Testis (tissue), 2 donors: ENCODE results near the gene UBE2QL1.

Experiments
- POLR2A ChIP-seq: fragments of 450-650 bp; IDR thresholded peaks from one replicate; pipeline ENCODE4 v1.6.1; 2017; ENCODE audit warnings: antibody characterized with exemption, mild to moderate bottlenecking, moderate library complexity
- TF ChIP-seq, protein P1 (sequence below), 3 experiments: fragments of 450-650 bp in 2 of 3; fragments of 200-600 bp in 1 of 3; sonication (generic) in 1 of 3; IDR thresholded peaks; one replicate each; pipeline ENCODE4 v1.5.1; 2016 to 2019; ENCODE audit warnings: antibody characterized with exemption in 3 of 3, mild to moderate bottlenecking in 2 of 3, moderate library complexity in 1 of 3

DNA sequence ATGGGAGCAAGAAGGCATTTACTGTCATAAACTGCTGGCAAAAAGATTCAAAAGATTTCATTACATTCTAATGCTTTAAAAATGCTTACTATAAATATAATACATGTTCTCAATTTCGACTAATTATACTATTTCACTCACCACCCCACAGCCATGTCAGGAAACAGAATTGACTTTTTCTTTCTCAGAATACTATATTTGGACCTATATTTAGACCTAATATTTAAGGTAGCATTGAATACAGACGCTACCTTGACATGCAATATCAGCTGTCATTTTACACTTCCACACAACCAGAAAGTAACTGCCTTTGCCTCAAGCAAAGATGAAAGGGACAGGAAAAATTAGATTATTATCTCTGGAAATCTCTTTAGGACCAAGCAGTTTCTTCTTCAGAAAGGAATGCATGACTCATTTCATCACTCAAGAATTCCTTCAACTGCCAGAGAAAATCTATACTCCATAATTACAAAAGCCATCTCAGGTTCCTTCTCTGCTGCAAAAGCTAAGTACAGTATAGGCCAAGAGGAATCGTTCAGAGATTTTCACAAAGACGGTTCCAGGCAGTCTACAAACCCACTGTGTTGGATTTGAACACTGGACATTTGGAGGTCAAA lies 11.8 kb upstream of the UBE2QL1 start:
- TF ChIP-seq, protein P1, sequence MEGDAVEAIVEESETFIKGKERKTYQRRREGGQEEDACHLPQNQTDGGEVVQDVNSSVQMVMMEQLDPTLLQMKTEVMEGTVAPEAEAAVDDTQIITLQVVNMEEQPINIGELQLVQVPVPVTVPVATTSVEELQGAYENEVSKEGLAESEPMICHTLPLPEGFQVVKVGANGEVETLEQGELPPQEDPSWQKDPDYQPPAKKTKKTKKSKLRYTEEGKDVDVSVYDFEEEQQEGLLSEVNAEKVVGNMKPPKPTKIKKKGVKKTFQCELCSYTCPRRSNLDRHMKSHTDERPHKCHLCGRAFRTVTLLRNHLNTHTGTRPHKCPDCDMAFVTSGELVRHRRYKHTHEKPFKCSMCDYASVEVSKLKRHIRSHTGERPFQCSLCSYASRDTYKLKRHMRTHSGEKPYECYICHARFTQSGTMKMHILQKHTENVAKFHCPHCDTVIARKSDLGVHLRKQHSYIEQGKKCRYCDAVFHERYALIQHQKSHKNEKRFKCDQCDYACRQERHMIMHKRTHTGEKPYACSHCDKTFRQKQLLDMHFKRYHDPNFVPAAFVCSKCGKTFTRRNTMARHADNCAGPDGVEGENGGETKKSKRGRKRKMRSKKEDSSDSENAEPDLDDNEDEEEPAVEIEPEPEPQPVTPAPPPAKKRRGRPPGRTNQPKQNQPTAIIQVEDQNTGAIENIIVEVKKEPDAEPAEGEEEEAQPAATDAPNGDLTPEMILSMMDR (IDR thresholded peaks at IDR 0.05), result no peak
- TF ChIP-seq POLR2A, result no peak
